ENCODE results near the gene ACP7.

The ACP7 gene

GRCh38 chr19:39038098-39038497 lies 46.1 kb upstream of the ACP7 start:
- Histone ChIP-seq H3K9me3 (replicated peaks; ENCODE audit: insufficient read depth, low read length) (no peaks in the 10 kb centered on the region), H3K27ac (ENCODE audit: low read length) (no peak overlapping the region), H2AFZ (ENCODE audit: low read length) (no peak overlapping the region), H3K36me3 (replicated peaks; ENCODE audit: insufficient read depth, low read length) (no peaks in the 10 kb centered on the region), H3K9ac (ENCODE audit: low read length) (no peak overlapping the region), H3K27me3 (replicated peaks; ENCODE audit: insufficient read depth, low read length) (peaks cover 35% of the 10 kb centered on the region), H3K4me1 (ENCODE audit: low read length) (no peaks in the 10 kb centered on the region), H3K9me2 (replicated peaks; ENCODE audit: insufficient read depth, low read length) (no peaks in the 10 kb centered on the region), H3F3A (ENCODE audit: insufficient read depth, low read length) (no peaks in the 10 kb centered on the region), H3K79me2 (ENCODE audit: low read length) (no peaks in the 10 kb centered on the region), H3K4me3 (ENCODE audit: low read length) (no peak overlapping the region), H3K4me2 (ENCODE audit: low read depth, low read length) (no peak overlapping the region), H4K20me1 (ENCODE audit: insufficient read depth, low read length) (no peaks in the 10 kb centered on the region)
- no peak for DNase-seq
- TF ChIP-seq EZH2phosphoT487 (IDR thresholded peaks at IDR 0.05; ENCODE audit: low read length) (no peak), CTCF (IDR thresholded peaks at IDR 0.05; ENCODE audit: low read length) (peak; percentile 12; the same call in 1 of the 2 replicates), EZH2 (optimal IDR thresholded peaks at IDR 0.05; ENCODE audit: low read depth, low read length) (no peak)

- H3K9ac ChIP-seq (ENCODE audit: low read length): no peak overlapping the region
- H3K36me3 ChIP-seq (replicated peaks; ENCODE audit: insufficient read depth, low read length): no peaks in the 10 kb centered on the region
- H3K9me3 ChIP-seq (replicated peaks; ENCODE audit: insufficient read depth, low read length): no peaks in the 10 kb centered on the region
- no peaks in the 10 kb centered on the region for H3F3A ChIP-seq (ENCODE audit: insufficient read depth, low read length)
- no peak overlapping the region for H3K4me3 ChIP-seq (ENCODE audit: low read length)
- TF ChIP-seq EZH2phosphoT487 (IDR thresholded peaks at IDR 0.05; ENCODE audit: low read length): no peak
- no peak for TF ChIP-seq CTCF (IDR thresholded peaks at IDR 0.05; ENCODE audit: low read length)
- TF ChIP-seq EZH2 (optimal IDR thresholded peaks at IDR 0.05; ENCODE audit: low read depth, low read length): no peak
- H2AFZ ChIP-seq (ENCODE audit: low read length): no peak overlapping the region
- no peak for DNase-seq
- H3K4me2 ChIP-seq (ENCODE audit: low read depth, low read length): no peak overlapping the region; the same call in 1 of the 2 replicates
- H3K79me2 ChIP-seq (ENCODE audit: low read length): no peaks in the 10 kb centered on the region
- peaks cover 4% of the 10 kb centered on the region; the same call in 1 of the 2 replicates for H3K4me1 ChIP-seq (ENCODE audit: low read length)
- H3K9me2 ChIP-seq (replicated peaks; ENCODE audit: insufficient read depth, low read length): no peaks in the 10 kb centered on the region
- no peak overlapping the region for H3K27ac ChIP-seq (ENCODE audit: low read length)
- H3K27me3 ChIP-seq (replicated peaks; ENCODE audit: insufficient read depth, low read length): peaks cover 20% of the 10 kb centered on the region
- no peaks in the 10 kb centered on the region for H4K20me1 ChIP-seq (ENCODE audit: insufficient read depth, low read length)
Observed at GRCh38 chr19:39045506-39045905, 38.7 kb upstream of the ACP7 start.

GRCh38 chr19:39046037-39046821 lies 37.9 kb upstream of the ACP7 start:
- peaks cover 24% of the 10 kb centered on the region for H3K27me3 ChIP-seq (replicated peaks; ENCODE audit: insufficient read depth, low read length)
- no peaks in the 10 kb centered on the region for H3K9me3 ChIP-seq (replicated peaks; ENCODE audit: insufficient read depth, low read length)
- no peak overlapping the region for H3K4me2 ChIP-seq (ENCODE audit: low read depth, low read length)
- no peak overlapping the region for H3K4me3 ChIP-seq (ENCODE audit: low read length)
- H3K4me1 ChIP-seq (ENCODE audit: low read length): peaks cover 4% of the 10 kb centered on the region; the same call in 1 of the 2 replicates
- no peak for TF ChIP-seq EZH2phosphoT487 (IDR thresholded peaks at IDR 0.05; ENCODE audit: low read length)
- TF ChIP-seq CTCF (IDR thresholded peaks at IDR 0.05; ENCODE audit: low read length): no peak
- TF ChIP-seq EZH2 (optimal IDR thresholded peaks at IDR 0.05; ENCODE audit: low read depth, low read length): no peak
- no peak overlapping the region for H2AFZ ChIP-seq (ENCODE audit: low read length)
- H3K9ac ChIP-seq (ENCODE audit: low read length): no peak overlapping the region
- no peak overlapping the region for H3K27ac ChIP-seq (ENCODE audit: low read length)
- no peaks in the 10 kb centered on the region for H3K79me2 ChIP-seq (ENCODE audit: low read length)
- no peaks in the 10 kb centered on the region for H4K20me1 ChIP-seq (ENCODE audit: insufficient read depth, low read length)
- H3K9me2 ChIP-seq (replicated peaks; ENCODE audit: insufficient read depth, low read length): no peaks in the 10 kb centered on the region
- no peaks in the 10 kb centered on the region for H3K36me3 ChIP-seq (replicated peaks; ENCODE audit: insufficient read depth, low read length)
- DNase-seq: peak; percentile 36
- H3F3A ChIP-seq (ENCODE audit: insufficient read depth, low read length): no peaks in the 10 kb centered on the region
